GM13976 (cell line): ENCODE measurements around the gene SLC44A4.
"Not testable (repeated sequence)": the region's sequence is repeated elsewhere in the genome, so short reads cannot be mapped to it uniquely, and the experiment has no call there.

Experiments
- DNase-seq: peaks from one replicate; pipeline ENCODE4 v3.0.0; 2012; ENCODE audit warnings: low spot score
- in situ Hi-C: fragments of 300-500 bp; cut with MboI; formaldehyde crosslinking; loops from one replicate; pipeline ENCODE4 v1.12.0; 2022; ENCODE audit warnings: low sequenced_read_pairs, mixed read lengths, inconsistent platforms; ENCODE audit not compliant: unreplicated experiment
- TF ChIP-seq, protein P1 (sequence below): IDR thresholded peaks from 2 replicates; pipeline ENCODE4 v1.5.1; 2012; ENCODE audit warnings: borderline replicate concordance, mild to moderate bottlenecking; ENCODE audit not compliant: insufficient read depth; ENCODE audit errors: extremely low read depth, missing control alignments, control extremely low read depth

The SLC44A4 gene

DNA sequence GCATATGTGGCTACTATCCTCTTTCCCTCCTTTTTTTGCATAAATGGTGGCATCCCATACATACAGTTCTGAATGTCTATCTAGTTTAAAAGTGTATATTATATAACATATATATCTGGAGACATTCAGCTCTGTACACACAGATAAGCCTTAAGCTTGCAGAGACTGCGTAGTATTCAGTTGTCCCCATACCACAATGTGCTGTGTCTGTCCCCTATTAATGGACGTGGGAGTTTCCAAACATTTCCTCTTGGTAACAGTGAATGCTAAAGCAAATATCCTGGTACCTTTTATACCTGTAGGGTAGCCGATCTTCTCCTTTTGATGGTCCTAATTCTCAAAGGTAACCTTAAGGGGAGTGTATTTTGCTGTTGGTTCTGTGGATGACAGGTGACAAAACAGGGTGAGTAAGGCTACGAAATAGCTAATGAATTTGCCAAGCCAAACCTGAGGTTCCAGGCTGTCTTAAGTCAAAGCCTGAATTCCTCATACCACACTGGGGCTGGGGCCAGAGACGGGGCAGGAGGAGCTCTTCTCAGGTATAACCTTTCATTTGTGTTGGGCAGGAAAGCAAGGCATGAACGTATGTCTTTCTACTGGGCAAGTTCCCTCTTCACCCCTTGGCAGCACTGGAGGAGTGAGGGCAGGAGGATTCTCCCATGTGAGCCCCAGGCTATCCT lies 41.0 kb upstream of the SLC44A4 start:
- in situ Hi-C loops: no loop called here
- no peak for DNase-seq
- TF ChIP-seq, protein P1, sequence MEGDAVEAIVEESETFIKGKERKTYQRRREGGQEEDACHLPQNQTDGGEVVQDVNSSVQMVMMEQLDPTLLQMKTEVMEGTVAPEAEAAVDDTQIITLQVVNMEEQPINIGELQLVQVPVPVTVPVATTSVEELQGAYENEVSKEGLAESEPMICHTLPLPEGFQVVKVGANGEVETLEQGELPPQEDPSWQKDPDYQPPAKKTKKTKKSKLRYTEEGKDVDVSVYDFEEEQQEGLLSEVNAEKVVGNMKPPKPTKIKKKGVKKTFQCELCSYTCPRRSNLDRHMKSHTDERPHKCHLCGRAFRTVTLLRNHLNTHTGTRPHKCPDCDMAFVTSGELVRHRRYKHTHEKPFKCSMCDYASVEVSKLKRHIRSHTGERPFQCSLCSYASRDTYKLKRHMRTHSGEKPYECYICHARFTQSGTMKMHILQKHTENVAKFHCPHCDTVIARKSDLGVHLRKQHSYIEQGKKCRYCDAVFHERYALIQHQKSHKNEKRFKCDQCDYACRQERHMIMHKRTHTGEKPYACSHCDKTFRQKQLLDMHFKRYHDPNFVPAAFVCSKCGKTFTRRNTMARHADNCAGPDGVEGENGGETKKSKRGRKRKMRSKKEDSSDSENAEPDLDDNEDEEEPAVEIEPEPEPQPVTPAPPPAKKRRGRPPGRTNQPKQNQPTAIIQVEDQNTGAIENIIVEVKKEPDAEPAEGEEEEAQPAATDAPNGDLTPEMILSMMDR: no peak

DNA sequence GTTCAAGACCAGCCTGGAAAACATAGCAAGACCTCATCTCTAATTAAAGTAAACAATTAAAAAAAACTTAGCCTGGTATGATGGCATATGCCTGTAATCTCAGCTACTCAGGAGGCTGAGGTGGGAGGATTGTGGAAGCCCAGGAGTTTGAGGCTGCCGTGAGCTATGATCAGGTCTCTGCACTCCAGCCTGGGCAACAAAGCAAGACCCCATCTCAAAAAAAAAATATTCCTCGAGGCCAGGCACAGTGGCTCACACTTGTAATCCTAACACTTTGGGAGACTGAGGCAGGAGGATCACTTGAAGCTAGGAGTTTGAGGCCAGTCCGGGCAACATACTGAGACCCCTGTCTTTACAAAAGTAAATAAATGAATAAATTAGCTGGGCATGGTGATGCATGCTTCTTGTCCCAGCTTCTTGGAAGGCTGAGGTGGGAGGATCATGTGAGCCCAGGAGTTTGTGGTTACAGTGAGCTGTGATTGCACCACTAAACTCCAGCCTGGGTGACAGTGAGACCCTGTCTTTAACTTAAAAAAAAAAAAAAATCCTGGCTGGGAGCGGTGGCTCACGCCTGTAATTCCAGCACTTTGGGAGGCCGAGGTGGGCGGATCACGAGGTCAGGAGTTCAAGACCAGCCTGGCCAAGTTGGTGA lies 39.4 kb upstream of the SLC44A4 start:
- DNase-seq: no peak
- TF ChIP-seq, protein P1: no peak
- in situ Hi-C loops: no loop called here

DNA sequence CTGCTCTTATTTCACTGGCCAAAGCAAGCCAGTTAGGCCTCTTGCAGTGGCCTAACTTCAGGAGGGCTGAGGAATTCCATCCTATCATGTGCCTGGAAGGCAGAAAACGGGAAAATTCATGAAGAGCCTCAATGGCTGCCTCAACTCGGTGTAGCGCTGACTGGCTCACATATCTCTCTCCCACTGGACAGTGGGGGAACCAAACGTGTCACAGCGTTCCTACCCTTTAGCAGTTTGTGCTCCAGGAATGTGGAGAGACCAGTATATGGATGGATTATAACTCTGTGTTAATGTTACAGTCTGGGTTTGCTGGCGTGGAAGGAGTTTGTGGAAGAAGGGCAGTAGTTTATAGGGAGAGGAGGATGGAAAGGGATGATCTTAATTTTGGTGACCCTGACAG lies 37.0 kb upstream of the SLC44A4 start:
- no peak for DNase-seq
- in situ Hi-C loops: no loop called here
- TF ChIP-seq, protein P1: no peak

DNA sequence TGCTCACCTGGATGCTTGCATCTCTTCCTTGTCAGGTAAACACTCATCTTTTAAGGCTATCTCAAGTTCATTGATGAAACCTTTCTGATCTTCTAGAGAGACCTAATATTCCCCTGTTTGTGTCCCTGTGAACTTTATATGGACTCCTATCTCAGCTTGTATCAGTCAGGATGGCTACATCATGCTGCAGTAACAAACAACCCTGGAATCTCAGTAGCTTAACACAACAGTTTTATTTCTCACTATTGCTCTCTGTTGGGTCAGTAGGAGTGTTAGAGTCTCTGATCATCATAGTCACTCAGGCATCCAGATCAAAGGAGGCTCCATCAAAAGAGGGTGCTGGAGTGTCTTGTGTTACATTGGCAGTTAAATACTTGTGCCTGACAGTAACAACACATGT lies 36.6 kb upstream of the SLC44A4 start:
- DNase-seq: no peak
- TF ChIP-seq, protein P1: no peak
- in situ Hi-C loops: no loop called here

DNA sequence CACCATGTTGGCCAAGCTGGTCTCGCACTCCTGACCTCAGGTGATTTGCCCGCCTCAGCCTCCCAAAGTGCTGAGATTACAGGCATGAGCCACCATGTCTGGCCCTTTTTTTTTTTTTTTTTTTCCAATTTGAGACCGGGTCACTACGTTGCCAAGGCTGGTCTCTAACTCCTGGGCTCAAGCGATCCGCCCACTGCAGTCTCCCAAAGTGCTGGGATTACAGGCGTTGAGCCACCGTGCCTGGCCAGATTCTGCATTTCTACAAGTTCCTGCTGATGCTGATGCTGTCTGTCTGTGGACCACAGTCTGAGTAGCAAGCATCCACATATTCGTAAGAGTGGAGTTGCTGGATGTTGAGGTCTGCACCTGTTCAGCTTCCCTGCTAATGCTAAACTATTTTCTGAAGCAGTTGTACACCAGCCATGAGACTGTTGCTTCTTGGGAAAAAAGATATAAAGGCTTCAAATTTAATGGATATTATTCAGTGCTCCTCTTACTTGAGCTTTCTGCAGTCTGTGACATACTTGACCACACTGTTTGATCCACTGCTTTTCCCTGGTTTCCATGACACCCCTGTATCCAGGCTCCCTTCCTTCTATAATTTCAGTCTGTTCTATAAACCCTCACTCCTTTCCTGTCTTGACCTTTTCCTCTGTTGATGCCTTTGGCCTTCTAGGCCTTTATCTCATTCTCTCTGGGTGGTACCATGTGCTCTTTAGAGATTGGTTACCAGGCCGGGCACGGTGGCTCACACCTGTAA lies 33.2 kb upstream of the SLC44A4 start:
- TF ChIP-seq, protein P1: no peak
- DNase-seq: no peak
- in situ Hi-C loops: no loop called here

DNA sequence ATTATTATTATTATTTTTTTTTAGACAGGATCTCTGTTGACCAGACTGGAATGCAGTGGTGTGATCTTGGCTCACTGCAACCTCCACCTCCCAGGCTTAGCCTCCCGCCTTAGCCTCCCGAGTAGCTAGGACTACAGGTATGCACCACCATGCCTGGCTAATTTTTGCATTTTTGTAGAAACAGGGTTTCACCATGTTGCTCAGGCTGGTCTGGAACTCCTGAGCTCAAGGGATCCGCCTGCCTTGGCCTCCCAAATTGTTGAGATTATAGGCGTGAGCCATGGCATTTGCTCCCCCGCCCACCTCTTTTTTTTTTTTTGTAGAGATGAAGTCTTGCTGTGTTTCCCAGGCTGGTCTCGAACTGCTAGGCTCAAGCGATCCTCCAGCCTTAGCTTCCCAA lies 30.5 kb upstream of the SLC44A4 start:
- in situ Hi-C loops, DNase-seq: not testable (repeated sequence)

DNA sequence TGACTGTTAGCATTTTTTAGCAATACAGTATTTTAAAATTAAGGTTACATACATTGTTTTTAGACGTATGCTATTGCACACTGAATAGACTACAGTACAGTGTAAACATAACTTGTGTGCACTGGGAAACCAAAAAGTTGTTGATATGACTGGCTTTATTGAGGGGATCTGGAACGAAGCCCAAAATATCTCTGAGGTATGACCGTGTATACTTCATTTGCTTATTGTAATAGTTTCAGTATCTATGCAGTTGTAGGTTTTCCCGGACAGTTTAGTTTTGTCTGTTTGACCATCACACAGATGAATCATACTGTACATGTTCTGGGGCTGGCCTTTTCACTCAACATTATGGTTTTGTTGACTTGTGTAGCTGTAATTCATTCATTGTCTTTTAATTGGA lies 30.0 kb upstream of the SLC44A4 start:
- in situ Hi-C loops: no loop called here
- DNase-seq: peak; percentile 68
- TF ChIP-seq, protein P1: no peak

DNA sequence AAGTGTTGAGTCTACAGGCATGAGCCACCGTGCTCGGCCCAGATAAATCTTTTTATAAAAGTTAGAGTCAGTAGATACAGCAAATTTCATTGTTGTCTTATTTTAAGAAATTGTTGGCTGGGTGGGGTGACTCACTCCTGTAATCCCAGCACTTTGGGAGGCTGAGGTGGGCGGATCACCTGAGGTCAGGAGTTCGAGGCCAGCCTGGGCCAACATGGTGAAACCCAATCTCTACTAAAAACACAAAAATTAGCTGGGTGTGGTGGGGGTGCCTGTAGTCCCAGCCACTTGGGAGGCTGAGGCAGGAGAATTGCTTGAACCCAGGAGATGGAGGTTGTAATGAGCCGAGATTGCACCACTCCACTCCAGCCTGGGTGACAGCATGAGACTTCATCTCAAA lies 29.5 kb upstream of the SLC44A4 start:
- DNase-seq, in situ Hi-C loops: not testable (repeated sequence)
